Astrocyte (in vitro differentiated cells and primary cell): ENCODE measurements around the gene FUBP3. TPM values are rescaled to one million over a fixed set of nuclear protein-coding genes. Genes with fewer than 3 reads are reported as not detected.
A peak's percentile ranks its signal among the peaks of the same experiment; 100 is the strongest.

Source experiments
- DNase-seq: peaks from one replicate; pipeline ENCODE4 v3.0.0-alpha.2; 2010; ENCODE audit warnings: low read depth
- FAIRE-seq: peaks from 2 replicates; lab custom pipeline; 2011; peaks lifted over from hg19 to GRCh38; lab: Jason Lieb, UNC
- H2AFZ ChIP-seq: 2 replicates; pipeline ENCODE4 v1.6.0; 2012; ENCODE audit warnings: low read depth, low read length, inconsistent platforms
- H3K27ac ChIP-seq: 2 replicates; pipeline ENCODE4 v1.5.1; 2011; ENCODE audit warnings: low read depth, low read length, inconsistent platforms
- H3K27me3 ChIP-seq: 2 replicates; pipeline ENCODE4 v1.6.0; 2011; ENCODE audit warnings: low read length, inconsistent platforms; ENCODE audit not compliant: insufficient read depth
- H3K36me3 ChIP-seq: 2 replicates; pipeline ENCODE4 v1.5.1; 2011; ENCODE audit warnings: low read length, inconsistent platforms; ENCODE audit not compliant: insufficient read depth
- H3K4me1 ChIP-seq: 2 replicates; pipeline ENCODE4 v1.5.1; 2011; ENCODE audit warnings: low read length, inconsistent platforms; ENCODE audit not compliant: insufficient read depth
- H3K4me2 ChIP-seq: 2 replicates; pipeline ENCODE4 v1.6.0; 2012; ENCODE audit warnings: low read length, inconsistent platforms
- H3K4me3 ChIP-seq: 2 replicates; pipeline ENCODE4 v1.5.1; 2011; ENCODE audit warnings: low read depth, mild to moderate bottlenecking, low read length, inconsistent platforms; ENCODE audit not compliant: insufficient read depth
- H3K79me2 ChIP-seq: 2 replicates; pipeline ENCODE4 v1.6.0; 2012; ENCODE audit warnings: mild to moderate bottlenecking, low read length, inconsistent platforms; ENCODE audit not compliant: insufficient read depth
- H3K9ac ChIP-seq: 2 replicates; pipeline ENCODE4 v1.6.0; 2012; ENCODE audit warnings: mild to moderate bottlenecking, low read length, inconsistent platforms
- H3K9me3 ChIP-seq: 2 replicates; pipeline ENCODE4 v1.5.1; 2012; ENCODE audit warnings: low read depth, mild to moderate bottlenecking, low read length, inconsistent platforms; ENCODE audit not compliant: insufficient read depth
- H4K20me1 ChIP-seq: 2 replicates; pipeline ENCODE4 v1.6.0; 2012; ENCODE audit warnings: low read length, inconsistent platforms; ENCODE audit not compliant: insufficient read depth
- H3K27ac Mint-ChIP-seq: one replicate; pipeline ENCODE4 v1.8.0; 2021; ENCODE audit warnings: mild to moderate bottlenecking, mixed read lengths; ENCODE audit not compliant: unreplicated experiment
- H3K27me3 Mint-ChIP-seq: one replicate; pipeline ENCODE4 v1.8.0; 2021; ENCODE audit warnings: low read depth, mixed read lengths; ENCODE audit not compliant: unreplicated experiment
- H3K36me3 Mint-ChIP-seq: one replicate; pipeline ENCODE4 v1.8.0; 2021; ENCODE audit warnings: low read depth, mixed read lengths; ENCODE audit not compliant: unreplicated experiment
- H3K4me1 Mint-ChIP-seq: one replicate; pipeline ENCODE4 v1.8.0; 2021; ENCODE audit warnings: low read depth, mixed read lengths; ENCODE audit not compliant: unreplicated experiment
- H3K4me3 Mint-ChIP-seq: one replicate; pipeline ENCODE4 v1.8.0; 2021; ENCODE audit warnings: mild to moderate bottlenecking, moderate library complexity, mixed read lengths; ENCODE audit not compliant: unreplicated experiment
- H3K9me3 Mint-ChIP-seq: one replicate; pipeline ENCODE4 v1.8.0; 2021; ENCODE audit warnings: mild to moderate bottlenecking, mixed read lengths; ENCODE audit not compliant: unreplicated experiment
- CTCF ChIP-seq: IDR thresholded peaks from 2 replicates; pipeline ENCODE4 v1.5.1; 2011; ENCODE audit warnings: low read depth, mild to moderate bottlenecking, inconsistent platforms, low read length, moderate library complexity; ENCODE audit not compliant: insufficient read depth
- EZH2 ChIP-seq: IDR thresholded peaks from 2 replicates; pipeline ENCODE4 v1.6.1; 2012; ENCODE audit warnings: mild to moderate bottlenecking, low read length, inconsistent platforms; ENCODE audit not compliant: insufficient read depth
- total RNA-seq: library from RNA; stranded (reverse); gene quantifications from 2 replicates; pipeline ENCODE4 v1.2.1, GENCODE V29; 2021

The FUBP3 gene
- total RNA-seq, 1 donor from 2014 or later: 64.6 TPM

GRCh38 chr9:130555968-130556367 lies 23.4 kb upstream of the FUBP3 start:
- H3K9me3 Mint-ChIP-seq: peaks cover 3% of the 10 kb centered on the region
- Histone ChIP-seq H3K9ac (no peak overlapping the region), H3K27ac (no peak overlapping the region), H3K27me3 (peaks cover 3% of the 10 kb centered on the region), H3K79me2 (no peaks in the 10 kb centered on the region), H4K20me1 (no peaks in the 10 kb centered on the region), H3K36me3 (no peaks in the 10 kb centered on the region), H3K4me1 (no peaks in the 10 kb centered on the region), H3K4me2 (no peak overlapping the region), H2AFZ (no peak overlapping the region), H3K9me3 (no peaks in the 10 kb centered on the region), H3K4me3 (no peak overlapping the region)
- peaks cover 6% of the 10 kb centered on the region for H3K4me1 Mint-ChIP-seq
- no peak for FAIRE-seq
- peaks cover 8% of the 10 kb centered on the region for H3K27me3 Mint-ChIP-seq
- H3K4me3 Mint-ChIP-seq: no peak overlapping the region
- no peak overlapping the region for H3K27ac Mint-ChIP-seq
- TF ChIP-seq EZH2 (no peak), CTCF (no peak)
- DNase-seq: peak; percentile 27
- no peaks in the 10 kb centered on the region for H3K36me3 Mint-ChIP-seq

GRCh38 chr9:130556396-130557076 lies 22.8 kb upstream of the FUBP3 start:
- DNase-seq (no peak), FAIRE-seq (no peak)
- no peaks in the 10 kb centered on the region for H3K4me1 ChIP-seq
- H3K27ac ChIP-seq: no peak overlapping the region
- H3K27ac Mint-ChIP-seq: no peak overlapping the region
- H3K4me3 ChIP-seq: no peak overlapping the region
- H3K27me3 Mint-ChIP-seq: peaks cover 8% of the 10 kb centered on the region
- no peaks in the 10 kb centered on the region for H3K36me3 Mint-ChIP-seq
- no peaks in the 10 kb centered on the region for H3K79me2 ChIP-seq
- H3K4me2 ChIP-seq: no peak overlapping the region
- H3K4me3 Mint-ChIP-seq: peak overlapping the region; percentile 40
- TF ChIP-seq EZH2 (no peak), CTCF (no peak)
- no peaks in the 10 kb centered on the region for H4K20me1 ChIP-seq
- H3K27me3 ChIP-seq: peaks cover 3% of the 10 kb centered on the region
- no peaks in the 10 kb centered on the region for H3K36me3 ChIP-seq
- H3K9ac ChIP-seq: no peak overlapping the region
- H2AFZ ChIP-seq: no peak overlapping the region
- peaks cover 3% of the 10 kb centered on the region for H3K9me3 Mint-ChIP-seq
- H3K9me3 ChIP-seq: no peaks in the 10 kb centered on the region
- H3K4me1 Mint-ChIP-seq: peaks cover 7% of the 10 kb centered on the region

DNA sequence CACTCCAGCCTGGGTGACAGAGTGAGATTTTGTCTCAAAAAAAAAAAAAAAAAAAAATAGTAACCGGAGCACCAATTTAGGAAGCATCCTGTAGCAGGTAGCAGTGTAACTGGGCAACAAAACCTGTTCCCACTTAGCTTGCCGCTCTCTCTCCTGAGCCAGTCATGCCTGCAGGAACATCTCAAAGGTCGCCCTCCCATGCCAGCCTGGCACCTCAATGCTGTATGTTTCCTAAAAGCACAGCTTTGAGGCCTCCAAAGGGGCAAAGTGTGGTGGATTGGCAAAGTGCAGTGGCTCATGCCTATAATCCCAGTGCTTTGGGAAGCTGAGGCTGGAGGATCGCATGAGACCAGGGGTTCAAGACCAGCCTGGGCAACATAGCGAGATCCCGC lies 22.3 kb upstream of the FUBP3 start:
- no peak overlapping the region for H3K27ac ChIP-seq
- no peaks in the 10 kb centered on the region for H4K20me1 ChIP-seq
- FAIRE-seq (no peak), DNase-seq (no peak)
- no peak overlapping the region for H3K27ac Mint-ChIP-seq
- no peak overlapping the region for H2AFZ ChIP-seq
- no peaks in the 10 kb centered on the region for H3K36me3 ChIP-seq
- no peak overlapping the region for H3K4me2 ChIP-seq
- no peaks in the 10 kb centered on the region for H3K4me1 ChIP-seq
- peaks cover 3% of the 10 kb centered on the region for H3K27me3 ChIP-seq
- H3K4me1 Mint-ChIP-seq: peaks cover 7% of the 10 kb centered on the region
- H3K9me3 ChIP-seq: no peaks in the 10 kb centered on the region
- H3K4me3 Mint-ChIP-seq: no peak overlapping the region
- no peak for TF ChIP-seq EZH2
- TF ChIP-seq CTCF: no peak
- H3K9ac ChIP-seq: no peak overlapping the region
- H3K9me3 Mint-ChIP-seq: peaks cover 3% of the 10 kb centered on the region
- H3K79me2 ChIP-seq: no peaks in the 10 kb centered on the region
- no peak overlapping the region for H3K4me3 ChIP-seq
- H3K27me3 Mint-ChIP-seq: peaks cover 7% of the 10 kb centered on the region
- no peaks in the 10 kb centered on the region for H3K36me3 Mint-ChIP-seq
